Common myeloid progenitor, CD34-positive (primary cell): ENCODE results near the gene PPP1R9B.

ENCODE experiments used
- CTCF ChIA-PET: fragments of 350-600 bp; sonication (Branson Sonifier 250); formaldehyde crosslinking; loops from one replicate; lab custom pipeline; 2021; ENCODE audit warnings: antibody characterized with exemption; lab: Charles Lee
- POLR2A ChIA-PET: fragments of 350-600 bp; sonication (Branson Sonifier 250); formaldehyde crosslinking; loops from one replicate; lab custom pipeline; 2021; ENCODE audit warnings: antibody characterized with exemption; lab: Charles Lee
- DNase-seq, 3 donors: peaks; one replicate each; pipeline versions ENCODE4 v3.0.0 to v3.0.0-alpha.2; 2013
- H3K27ac ChIP-seq, 2 experiments: 1 replicate in 1 of 2; 2 replicates in 1 of 2; pipeline ENCODE4 v1.7.0; 2013; ENCODE audit warnings: inconsistent platforms in 2 of 2, low read length in 2 of 2, mild to moderate bottlenecking in 2 of 2, low read depth in 1 of 2, moderate library complexity in 1 of 2; ENCODE audit not compliant: severe bottlenecking in 2 of 2, insufficient read depth in 1 of 2, poor library complexity in 1 of 2
- H3K27me3 ChIP-seq, 5 experiments: replicated peaks in 2 of 5; 1 replicate in 3 of 5; 2 replicates in 2 of 5; pipeline versions ENCODE4 v1.6.1 to v1.7.0; 2013; ENCODE audit warnings: low read length in 4 of 5, mild to moderate bottlenecking in 2 of 5, moderate library complexity in 2 of 5, inconsistent platforms in 1 of 5; ENCODE audit not compliant: insufficient read depth in 5 of 5, control insufficient read depth in 4 of 5
- H3K36me3 ChIP-seq, 4 experiments: 1 replicate in 2 of 4; 2 replicates in 2 of 4; pipeline versions ENCODE4 v1.6.1 to v1.7.0; 2013; ENCODE audit warnings: low read length in 3 of 4, control low read depth in 1 of 4, mild to moderate bottlenecking in 1 of 4; ENCODE audit not compliant: control insufficient read depth in 4 of 4, insufficient read depth in 4 of 4
- H3K4me1 ChIP-seq, 4 experiments: 1 replicate in 3 of 4; 2 replicates in 1 of 4; pipeline versions ENCODE4 v1.6.1 to v1.7.1; 2013; ENCODE audit warnings: low read length in 3 of 4, mild to moderate bottlenecking in 3 of 4, control low read depth in 1 of 4, inconsistent platforms in 1 of 4, moderate library complexity in 1 of 4; ENCODE audit not compliant: control insufficient read depth in 4 of 4, insufficient read depth in 4 of 4; ENCODE audit errors: control extremely low read depth in 1 of 4
- H3K4me3 ChIP-seq, 7 experiments: 1 replicate in 4 of 7; 2 replicates in 3 of 7; pipeline versions ENCODE4 v1.5.1 to v1.7.0; 2013; ENCODE audit warnings: mild to moderate bottlenecking in 7 of 7, low read length in 6 of 7, moderate library complexity in 6 of 7, inconsistent platforms in 2 of 7, low read depth in 2 of 7, control low read depth in 1 of 7; ENCODE audit not compliant: insufficient read depth in 4 of 7, control insufficient read depth in 1 of 7; ENCODE audit errors: extremely low read depth in 1 of 7
- H3K9me3 ChIP-seq, 5 experiments: 1 replicate in 4 of 5; 2 replicates in 1 of 5; pipeline versions ENCODE4 v1.6.1 to v1.7.1; 2013; ENCODE audit warnings: low read length in 4 of 5, mild to moderate bottlenecking in 2 of 5, inconsistent platforms in 1 of 5, low read depth in 1 of 5, moderate library complexity in 1 of 5; ENCODE audit not compliant: control insufficient read depth in 4 of 5, insufficient read depth in 2 of 5; ENCODE audit errors: control extremely low read depth in 1 of 5
- WGBS: methylation state at CpG from one replicate; pipeline ENCODE4 v1.1.5; 2013; ENCODE audit not compliant: insufficient coverage; 5-methylcytosine and 5-hydroxymethylcytosine counted together

The PPP1R9B gene

DNA sequence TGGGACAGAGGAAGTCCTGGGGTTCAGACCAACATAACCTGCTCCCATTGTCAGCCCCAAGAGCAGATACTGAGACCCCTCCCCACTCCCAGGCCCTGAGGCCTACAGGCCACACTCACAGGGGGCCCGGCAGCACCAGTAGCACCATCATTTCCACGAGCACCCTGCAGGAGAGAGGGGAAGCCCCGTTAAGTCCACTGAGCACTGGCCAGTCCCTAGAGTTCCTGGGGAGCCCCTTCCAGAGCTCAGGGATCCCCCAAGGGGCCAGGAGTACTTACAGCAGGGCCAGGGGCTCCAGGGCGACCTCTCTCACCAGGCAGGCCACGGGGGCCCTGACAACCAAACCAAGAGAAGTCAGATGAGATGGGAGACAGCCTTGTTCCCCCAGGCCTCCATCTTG, 45.6 kb upstream of the PPP1R9B start:
- Histone ChIP-seq H3K4me3 (no peak overlapping the region), H3K36me3 (no peaks in the 10 kb centered on the region)
- POLR2A ChIA-PET: interaction anchor here (1.7 kb wide), 1 partner anchor 26 kb away, joined by 3 read pairs; no protein-coding TSS in a partner anchor

DNA sequence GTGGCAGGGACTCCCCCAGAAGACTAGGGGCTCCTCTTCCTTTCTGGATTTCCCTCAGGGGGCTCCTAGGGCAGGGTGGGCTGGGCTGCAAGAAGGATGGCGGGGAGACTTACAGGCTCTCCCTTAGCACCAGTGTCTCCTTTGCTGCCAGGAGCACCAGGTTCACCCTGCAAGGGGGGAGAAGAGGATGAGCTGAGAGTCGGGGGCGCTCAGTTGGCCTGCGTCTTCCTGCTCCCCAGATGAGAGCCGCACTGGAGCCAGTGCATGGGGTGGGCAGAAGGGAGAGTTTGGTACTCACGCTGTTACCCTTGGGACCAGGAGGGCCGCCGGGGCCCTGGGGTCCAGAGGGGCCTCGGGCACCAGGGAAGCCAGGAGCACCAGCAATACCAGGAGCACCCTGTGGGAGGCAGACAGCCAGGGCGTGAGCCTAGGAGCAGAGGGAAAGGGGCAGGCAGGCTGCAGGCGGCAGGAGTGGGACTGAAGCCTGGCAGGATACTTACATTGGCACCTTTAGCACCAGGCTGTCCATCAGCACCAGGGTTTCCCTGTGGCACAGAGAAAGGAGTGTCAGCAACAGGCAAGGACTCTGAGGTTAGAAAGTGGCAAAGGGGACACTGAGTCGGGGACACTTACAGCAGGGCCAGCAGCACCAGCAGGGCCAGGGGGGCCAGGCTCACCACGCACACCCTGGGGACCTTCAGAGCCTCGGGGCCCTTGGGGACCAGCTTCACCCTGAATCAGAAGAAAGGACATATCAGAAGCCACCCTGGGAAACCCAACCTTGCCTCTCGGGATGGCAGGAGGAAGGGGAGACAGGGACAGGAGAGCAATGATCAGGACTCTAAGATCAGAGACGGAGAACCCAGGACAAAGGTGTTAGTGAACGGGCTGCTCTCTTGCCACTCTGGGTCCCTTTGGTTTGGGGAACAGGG, 44.7 kb upstream of the PPP1R9B start:
- no peak for DNase-seq
- Histone ChIP-seq H3K4me3 (no peak overlapping the region), H3K27me3 (peaks cover 0 to 4% (median 2%) of the 10 kb centered on the region in 5 experiments), H3K9me3 (no peaks in the 10 kb centered on the region), H3K36me3 (no peaks in the 10 kb centered on the region), H3K4me1 (peaks cover 0 to 10% (median 5%) of the 10 kb centered on the region in 4 experiments), H3K27ac (no peak overlapping the region)
- ChIA-PET CTCF (interaction anchor here (1.0 to 4.7 kb wide), 5 partner anchors 17 to 102 kb away, joined by 4 to 87 read pairs (median 17); partner anchors contain the start of gene SGCA), POLR2A (no interaction called here)
- 95% methylated on average over 12 of the region's 17 CpGs for WGBS

More for the DNA sequence above, 45.6 kb upstream of the PPP1R9B start:
- peaks cover 0 to 15% (median 13%) of the 10 kb centered on the region in 4 experiments for H3K4me1 ChIP-seq
- DNase-seq: no peak
- WGBS: 88% methylated on average over 5 of the region's 5 CpGs
- no peak overlapping the region for H3K27ac ChIP-seq
- H3K9me3 ChIP-seq: no peaks in the 10 kb centered on the region
- CTCF ChIA-PET: interaction anchor here (0.7 to 4.7 kb wide), 11 partner anchors 9 to 110 kb away, joined by 3 to 87 read pairs (median 4); partner anchors contain the start of gene SGCA
- peaks cover 0 to 7% (median 3%) of the 10 kb centered on the region in 5 experiments for H3K27me3 ChIP-seq

DNA sequence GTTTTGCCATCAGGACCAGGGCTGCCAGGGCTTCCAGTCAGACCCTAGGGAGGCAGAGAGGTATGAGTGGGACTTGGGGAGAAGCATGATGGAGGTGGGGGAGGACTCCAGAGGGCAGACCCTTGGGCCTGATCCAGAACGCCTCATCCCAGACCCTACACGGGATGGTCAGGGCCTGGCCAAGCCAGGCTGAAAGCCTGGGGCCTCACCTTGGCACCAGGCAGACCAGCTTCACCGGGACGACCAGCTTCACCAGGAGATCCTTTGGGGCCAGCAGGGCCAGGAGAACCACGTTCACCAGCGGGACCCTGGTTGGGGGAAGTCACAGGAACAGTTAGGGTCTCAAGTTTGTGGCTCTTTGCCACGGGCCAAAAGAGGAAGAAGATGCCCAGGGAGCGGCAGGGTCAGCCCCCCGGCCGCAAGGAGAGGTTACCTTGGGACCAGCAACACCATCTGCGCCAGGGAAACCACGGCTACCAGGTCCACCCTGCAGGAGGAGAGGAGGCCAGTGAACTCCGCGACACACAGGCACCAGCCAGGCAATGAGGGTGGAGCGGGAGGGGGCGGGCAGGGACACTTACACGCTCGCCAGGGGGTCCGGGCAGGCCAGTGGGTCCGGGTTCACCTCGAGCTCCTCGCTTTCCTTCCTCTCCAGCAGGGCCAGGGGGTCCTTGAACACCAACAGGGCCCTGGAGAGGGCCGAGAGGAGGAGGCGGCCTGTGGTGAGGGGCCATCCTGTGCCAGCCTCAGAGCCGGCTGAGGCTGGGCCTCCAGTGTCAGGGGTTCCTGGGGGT, 43.9 kb upstream of the PPP1R9B start:
- POLR2A ChIA-PET: no interaction called here
- Histone ChIP-seq H3K4me1 (peaks cover 0 to 1% (median 0%) of the 10 kb centered on the region in 4 experiments), H3K27ac (no peak overlapping the region)

DNA sequence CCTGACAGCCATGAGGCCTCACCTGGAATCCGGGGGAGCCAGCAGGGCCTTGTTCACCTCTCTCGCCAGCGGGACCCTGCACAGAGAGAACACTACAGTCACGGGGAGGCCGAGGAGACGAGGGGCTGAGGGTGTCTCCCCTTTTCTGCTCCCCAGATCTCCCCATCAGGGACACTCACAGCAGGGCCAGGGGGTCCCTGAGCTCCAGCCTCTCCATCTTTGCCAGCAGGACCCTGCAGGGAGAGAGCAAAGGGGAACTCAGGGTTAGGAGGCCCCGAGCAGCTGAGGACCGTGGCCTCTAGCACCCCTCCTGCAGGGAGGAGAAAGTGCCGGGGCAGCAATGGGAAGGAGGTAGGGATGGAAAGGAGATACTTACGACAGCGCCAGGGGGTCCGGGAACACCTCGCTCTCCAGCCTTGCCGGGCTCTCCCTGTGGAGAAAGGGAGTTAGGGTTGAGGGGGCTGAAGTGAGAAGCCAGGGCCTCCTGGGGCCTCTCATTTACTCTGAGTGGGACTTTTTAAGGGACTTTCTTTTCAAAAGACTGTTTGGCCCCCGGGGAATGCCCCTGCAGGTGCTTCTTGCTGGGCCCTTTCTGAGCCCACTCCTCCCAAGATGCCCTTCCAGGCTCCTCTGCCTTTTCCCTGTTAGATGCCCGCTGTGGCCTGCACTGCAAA, 42.3 kb upstream of the PPP1R9B start:
- DNase-seq: no peak
- H3K27me3 ChIP-seq: peaks cover 0 to 2% (median 0%) of the 10 kb centered on the region in 5 experiments
- POLR2A ChIA-PET: no interaction called here
- no peak overlapping the region for H3K4me3 ChIP-seq
- H3K4me1 ChIP-seq: no peaks in the 10 kb centered on the region
- 95% methylated on average over 14 of the region's 16 CpGs for WGBS
- H3K27ac ChIP-seq: no peak overlapping the region
- CTCF ChIA-PET: interaction anchor here (0.7 kb wide), 1 partner anchor 23 kb away, joined by 3 read pairs; no protein-coding TSS in a partner anchor
- no peaks in the 10 kb centered on the region for H3K36me3 ChIP-seq
- no peaks in the 10 kb centered on the region for H3K9me3 ChIP-seq

More for the DNA sequence above, 43.9 kb upstream of the PPP1R9B start:
- no peak overlapping the region for H3K4me3 ChIP-seq
- H3K36me3 ChIP-seq: no peaks in the 10 kb centered on the region
- CTCF ChIA-PET: interaction anchor here (1.0 to 4.7 kb wide), 3 partner anchors 16 to 103 kb away, joined by 4 to 87 read pairs (median 17); no protein-coding TSS in a partner anchor
- peaks cover 0 to 4% (median 0%) of the 10 kb centered on the region in 5 experiments for H3K27me3 ChIP-seq
- H3K9me3 ChIP-seq: no peaks in the 10 kb centered on the region
- DNase-seq: no peak
- WGBS: 91% methylated on average over 24 of the region's 25 CpGs

DNA sequence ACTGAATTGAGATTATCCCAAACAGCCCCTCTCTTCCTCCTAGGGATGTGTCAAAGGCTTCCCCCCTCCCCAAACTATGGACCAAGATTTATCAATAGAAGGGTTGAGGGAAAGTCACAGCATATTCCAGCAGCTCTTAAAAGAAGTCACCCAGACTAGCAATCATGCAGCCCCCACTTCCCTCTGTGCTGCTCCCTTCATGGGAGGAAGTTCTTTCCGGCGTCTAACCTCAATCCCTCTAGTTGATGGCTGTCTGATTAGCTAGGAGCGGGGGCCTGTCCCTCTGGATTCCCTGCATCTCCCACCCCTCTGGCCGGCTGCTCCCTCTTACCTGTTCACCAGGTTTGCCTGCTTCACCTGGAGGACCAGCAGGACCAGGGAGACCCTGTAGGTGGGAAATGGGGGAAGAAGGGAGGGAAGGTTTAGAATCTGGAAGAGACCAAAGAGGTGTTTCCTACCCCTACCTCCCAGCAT, 41.7 kb upstream of the PPP1R9B start:
- CTCF ChIA-PET: no interaction called here
- Histone ChIP-seq H3K36me3 (no peaks in the 10 kb centered on the region), H3K9me3 (no peaks in the 10 kb centered on the region), H3K4me3 (no peak overlapping the region), H3K27ac (no peak overlapping the region), H3K27me3 (no peaks in the 10 kb centered on the region), H3K4me1 (no peaks in the 10 kb centered on the region)
- 100% methylated on average over 1 of the region's 4 CpGs for WGBS
- POLR2A ChIA-PET: no interaction called here
- DNase-seq: no peak

DNA sequence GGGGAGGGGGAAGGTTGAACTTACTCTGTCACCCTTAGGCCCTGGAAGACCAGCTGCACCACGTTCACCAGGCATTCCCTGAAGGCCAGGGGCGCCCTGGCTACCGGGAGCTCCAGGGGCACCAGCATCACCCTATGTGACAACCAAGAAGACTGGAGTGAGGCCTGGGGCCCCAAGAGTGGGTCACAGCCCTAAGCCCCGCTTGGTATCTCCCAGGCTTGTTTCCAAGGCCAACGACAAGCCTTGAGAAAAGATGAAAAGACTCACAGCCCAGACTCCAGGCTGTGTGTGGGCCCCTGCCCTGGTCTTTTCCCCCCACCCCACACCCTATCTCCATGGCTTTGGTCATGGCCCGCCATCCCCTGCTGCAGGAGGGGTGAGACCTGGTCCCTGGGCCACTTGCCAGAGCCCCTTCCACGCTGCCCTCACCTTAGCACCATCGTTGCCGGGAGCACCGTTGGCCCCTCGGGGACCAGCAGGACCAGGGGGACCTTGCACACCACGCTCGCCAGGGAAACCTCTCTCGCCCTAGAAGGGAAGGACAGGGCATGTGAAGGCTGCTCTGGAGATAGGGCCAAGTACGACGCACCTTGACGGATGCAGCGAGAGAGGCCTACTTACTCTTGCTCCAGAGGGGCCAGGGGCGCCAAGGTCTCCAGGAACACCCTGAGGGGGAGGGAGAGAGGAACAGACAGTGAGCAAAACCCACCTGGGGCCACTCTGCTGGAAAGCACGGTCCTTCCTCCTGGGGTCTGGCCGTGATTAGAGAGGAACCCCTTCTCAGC, 41.1 kb upstream of the PPP1R9B start:
- no peaks in the 10 kb centered on the region for H3K27me3 ChIP-seq
- H3K36me3 ChIP-seq: no peaks in the 10 kb centered on the region

More for the DNA sequence above, 41.1 kb upstream of the PPP1R9B start:
- ChIA-PET CTCF (interaction anchor here (0.9 kb wide), 1 partner anchor 21 kb away, joined by 3 read pairs; no protein-coding TSS in a partner anchor), POLR2A (no interaction called here)
- no peak overlapping the region for H3K4me3 ChIP-seq
- no peak for DNase-seq
- H3K27ac ChIP-seq: no peak overlapping the region
- no peaks in the 10 kb centered on the region for H3K4me1 ChIP-seq
- no peaks in the 10 kb centered on the region for H3K9me3 ChIP-seq
- 87% methylated on average over 15 of the region's 21 CpGs for WGBS
